Endodermal cell (in vitro differentiated cells): ENCODE measurements around the gene FHOD1. TPM values are rescaled to one million over a fixed set of nuclear protein-coding genes. Genes with fewer than 3 reads are reported as not detected.

Experiments
- DNase-seq: peaks from one replicate; pipeline ENCODE4 v3.0.0-alpha.2; 2017
- H3K27ac ChIP-seq: 2 replicates; pipeline ENCODE4 v1.5.1; 2013; ENCODE audit warnings: mild to moderate bottlenecking, low read depth, low read length, moderate library complexity
- H3K27me3 ChIP-seq: 2 replicates; pipeline ENCODE4 v1.6.1; 2013; ENCODE audit warnings: mild to moderate bottlenecking, low read length, moderate library complexity; ENCODE audit not compliant: insufficient read depth, control insufficient read depth, poor library complexity, severe bottlenecking
- H3K36me3 ChIP-seq: 2 replicates; pipeline ENCODE4 v1.7.0; 2013; ENCODE audit warnings: mild to moderate bottlenecking, low read length, moderate library complexity; ENCODE audit not compliant: control insufficient read depth, insufficient read depth
- H3K4me1 ChIP-seq: one replicate; pipeline ENCODE4 v1.7.0; 2013; ENCODE audit warnings: low read length; ENCODE audit not compliant: control insufficient read depth, insufficient read depth
- H3K4me3 ChIP-seq: 2 replicates; pipeline ENCODE4 v1.5.1; 2013; ENCODE audit warnings: mild to moderate bottlenecking, low read length, moderate library complexity
- H3K9ac ChIP-seq: 2 replicates; pipeline ENCODE4 v1.6.1; 2013; ENCODE audit warnings: mild to moderate bottlenecking, low read length, moderate library complexity; ENCODE audit not compliant: poor library complexity, severe bottlenecking; ENCODE audit errors: extremely low read depth
- H3K9me3 ChIP-seq: 2 replicates; pipeline ENCODE4 v1.6.1; 2013; ENCODE audit warnings: mild to moderate bottlenecking, low read length, moderate library complexity; ENCODE audit not compliant: control insufficient read depth
- H3K27ac Mint-ChIP-seq: 2 replicates; pipeline ENCODE4 v1.8.0; 2020; ENCODE audit warnings: mixed read lengths
- H3K27me3 Mint-ChIP-seq: 2 replicates; pipeline ENCODE4 v1.8.0; 2021; ENCODE audit warnings: mild to moderate bottlenecking, mixed read lengths; ENCODE audit not compliant: insufficient read depth
- H3K36me3 Mint-ChIP-seq: 2 replicates; pipeline ENCODE4 v1.8.0; 2020; ENCODE audit warnings: low read depth, mixed read lengths
- H3K4me1 Mint-ChIP-seq: 2 replicates; pipeline ENCODE4 v1.8.0; 2020; ENCODE audit warnings: mixed read lengths
- H3K4me3 Mint-ChIP-seq: 2 replicates; pipeline ENCODE4 v1.8.0; 2020; ENCODE audit warnings: mild to moderate bottlenecking, moderate library complexity, mixed read lengths
- H3K9me3 Mint-ChIP-seq: 2 replicates; pipeline ENCODE4 v1.8.0; 2020; ENCODE audit warnings: mild to moderate bottlenecking, mixed read lengths
- WGBS, 2 experiments: methylation state at CpG; one replicate each; pipeline versions ENCODE4 v1.1.5 to v1.1.7; 2013; ENCODE audit warnings: missing lambda C conversion rate in 2 of 2, mixed read lengths in 1 of 2; ENCODE audit not compliant: insufficient coverage in 1 of 2, insufficient read length in 1 of 2; 5-methylcytosine and 5-hydroxymethylcytosine counted together
- total RNA-seq, 2 donors: library from RNA; stranded (reverse); fragmentation: NEBNext Ultra II Directional in 1 of 2; extraction: Animal tissue kit (Norgen Biotek cat#: 25700) in 1 of 2; gene quantifications; 2 replicates in 1 of 2; 3 replicates in 1 of 2; pipeline ENCODE4 v1.2.1, GENCODE V29; 2021
- TF ChIP-seq, protein P1 (sequence below): fragments of 200-600 bp; sonication (generic); conservative IDR thresholded peaks from 2 replicates; pipeline ENCODE4 v1.5.0; 2021; ENCODE audit warnings: antibody characterized with exemption, mild to moderate bottlenecking

The FHOD1 gene
- total RNA-seq, 2 donors from 2014 or later: 51.7 to 71.9 TPM

GRCh38 chr16:67235816-67236562 is 11.3 kb downstream of the FHOD1 start:
- Mint-ChIP-seq H3K9me3 (no peaks in the 10 kb centered on the region), H3K36me3 (peaks cover 64% of the 10 kb centered on the region), H3K4me3 (no peak overlapping the region), H3K27me3 (no peaks in the 10 kb centered on the region), H3K4me1 (no peaks in the 10 kb centered on the region), H3K27ac (peak overlapping the region; percentile 32)
- DNase-seq: peak; percentile 33
- TF ChIP-seq, protein P1, sequence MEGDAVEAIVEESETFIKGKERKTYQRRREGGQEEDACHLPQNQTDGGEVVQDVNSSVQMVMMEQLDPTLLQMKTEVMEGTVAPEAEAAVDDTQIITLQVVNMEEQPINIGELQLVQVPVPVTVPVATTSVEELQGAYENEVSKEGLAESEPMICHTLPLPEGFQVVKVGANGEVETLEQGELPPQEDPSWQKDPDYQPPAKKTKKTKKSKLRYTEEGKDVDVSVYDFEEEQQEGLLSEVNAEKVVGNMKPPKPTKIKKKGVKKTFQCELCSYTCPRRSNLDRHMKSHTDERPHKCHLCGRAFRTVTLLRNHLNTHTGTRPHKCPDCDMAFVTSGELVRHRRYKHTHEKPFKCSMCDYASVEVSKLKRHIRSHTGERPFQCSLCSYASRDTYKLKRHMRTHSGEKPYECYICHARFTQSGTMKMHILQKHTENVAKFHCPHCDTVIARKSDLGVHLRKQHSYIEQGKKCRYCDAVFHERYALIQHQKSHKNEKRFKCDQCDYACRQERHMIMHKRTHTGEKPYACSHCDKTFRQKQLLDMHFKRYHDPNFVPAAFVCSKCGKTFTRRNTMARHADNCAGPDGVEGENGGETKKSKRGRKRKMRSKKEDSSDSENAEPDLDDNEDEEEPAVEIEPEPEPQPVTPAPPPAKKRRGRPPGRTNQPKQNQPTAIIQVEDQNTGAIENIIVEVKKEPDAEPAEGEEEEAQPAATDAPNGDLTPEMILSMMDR: no peak
- Histone ChIP-seq H3K9me3 (no peaks in the 10 kb centered on the region), H3K27ac (no peak overlapping the region), H3K4me1 (no peaks in the 10 kb centered on the region), H3K9ac (no peak overlapping the region), H3K27me3 (no peaks in the 10 kb centered on the region), H3K4me3 (no peak overlapping the region), H3K36me3 (peaks cover 90% of the 10 kb centered on the region)
- WGBS, 2 experiments: 78 to 92% methylated on average over 11 to 17 of the region's 17 CpGs

DNA sequence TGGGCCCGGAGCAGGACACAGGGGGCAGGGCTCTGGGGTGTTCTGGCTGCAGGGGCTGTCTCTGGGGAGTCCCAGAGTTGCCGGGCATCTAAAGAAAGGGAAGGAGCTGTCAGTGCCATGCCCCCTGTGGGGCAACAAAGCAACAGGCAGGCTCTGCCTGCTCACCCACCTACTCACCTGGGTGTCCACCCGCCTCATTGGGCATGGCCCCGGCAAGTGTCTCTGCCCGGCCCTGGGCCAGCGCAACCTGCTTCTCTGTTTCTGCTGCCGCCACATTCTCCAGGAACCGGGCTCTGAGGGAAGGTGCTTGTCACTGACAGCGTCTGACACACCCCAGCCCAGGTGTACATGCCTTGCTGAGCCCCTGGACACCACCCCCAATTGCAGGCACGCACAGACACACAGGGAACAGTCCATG is 13.1 kb downstream of the FHOD1 start:
- H3K9me3 Mint-ChIP-seq: no peaks in the 10 kb centered on the region
- no peak overlapping the region for H3K4me3 Mint-ChIP-seq
- no peaks in the 10 kb centered on the region for H3K4me1 Mint-ChIP-seq
- H3K27me3 ChIP-seq: no peaks in the 10 kb centered on the region
- H3K27ac ChIP-seq: no peak overlapping the region
- H3K36me3 ChIP-seq: peaks cover 92% of the 10 kb centered on the region
- no peak overlapping the region for H3K27ac Mint-ChIP-seq
- DNase-seq: peak; percentile 42
- H3K36me3 Mint-ChIP-seq: peaks cover 76% of the 10 kb centered on the region
- TF ChIP-seq, protein P1: no peak
- H3K9me3 ChIP-seq: no peaks in the 10 kb centered on the region
- WGBS, 2 experiments: 91 to 96% methylated on average over 5 to 10 of the region's 10 CpGs
- H3K9ac ChIP-seq: no peak overlapping the region
- no peaks in the 10 kb centered on the region for H3K4me1 ChIP-seq
- H3K27me3 Mint-ChIP-seq: no peaks in the 10 kb centered on the region
- no peak overlapping the region for H3K4me3 ChIP-seq

DNA sequence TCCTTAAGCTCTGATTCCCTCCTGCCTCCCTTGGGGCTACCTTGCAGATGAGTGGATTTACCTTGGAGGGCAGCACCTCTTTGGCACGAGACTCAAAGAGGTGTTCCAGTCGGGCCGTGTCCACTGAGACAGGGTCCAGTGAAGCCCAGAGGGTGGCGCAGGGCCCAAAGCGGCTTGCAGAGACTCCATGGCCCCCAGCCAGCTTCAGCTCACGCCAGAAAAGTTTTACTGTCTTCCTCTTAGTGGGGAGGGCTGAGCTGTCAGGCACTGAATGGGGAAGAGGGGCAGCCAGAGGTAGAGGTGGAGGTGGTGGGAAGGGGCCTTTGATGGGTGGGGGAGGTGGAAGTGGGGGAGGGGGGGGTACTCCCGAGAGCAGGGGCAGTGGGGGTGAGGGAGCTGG is 13.7 kb downstream of the FHOD1 start:
- peak; percentile 42 for DNase-seq
- no peak overlapping the region for H3K9ac ChIP-seq
- no peaks in the 10 kb centered on the region for H3K27me3 ChIP-seq
- H3K4me3 Mint-ChIP-seq: no peak overlapping the region
- no peaks in the 10 kb centered on the region for H3K27me3 Mint-ChIP-seq
- H3K27ac Mint-ChIP-seq: no peak overlapping the region
- no peak overlapping the region for H3K27ac ChIP-seq
- peaks cover 92% of the 10 kb centered on the region for H3K36me3 ChIP-seq
- WGBS, 2 experiments: 91 to 95% methylated on average over 4 to 6 of the region's 7 CpGs
- TF ChIP-seq, protein P1: no peak
- H3K4me1 Mint-ChIP-seq: no peaks in the 10 kb centered on the region
- no peaks in the 10 kb centered on the region for H3K4me1 ChIP-seq
- H3K4me3 ChIP-seq: no peak overlapping the region
- H3K9me3 Mint-ChIP-seq: no peaks in the 10 kb centered on the region
- no peaks in the 10 kb centered on the region for H3K9me3 ChIP-seq
- peaks cover 77% of the 10 kb centered on the region for H3K36me3 Mint-ChIP-seq
